NCI-H524 treated with DMSO at 0.1 percent for 48 hours (cell line): ENCODE data around the gene ARHGEF28.

Experiments
- DNase-seq: peaks from one replicate; lab custom pipeline; 2025; lab: John Stamatoyannopoulos, UW

ARHGEF28 gene

DNA sequence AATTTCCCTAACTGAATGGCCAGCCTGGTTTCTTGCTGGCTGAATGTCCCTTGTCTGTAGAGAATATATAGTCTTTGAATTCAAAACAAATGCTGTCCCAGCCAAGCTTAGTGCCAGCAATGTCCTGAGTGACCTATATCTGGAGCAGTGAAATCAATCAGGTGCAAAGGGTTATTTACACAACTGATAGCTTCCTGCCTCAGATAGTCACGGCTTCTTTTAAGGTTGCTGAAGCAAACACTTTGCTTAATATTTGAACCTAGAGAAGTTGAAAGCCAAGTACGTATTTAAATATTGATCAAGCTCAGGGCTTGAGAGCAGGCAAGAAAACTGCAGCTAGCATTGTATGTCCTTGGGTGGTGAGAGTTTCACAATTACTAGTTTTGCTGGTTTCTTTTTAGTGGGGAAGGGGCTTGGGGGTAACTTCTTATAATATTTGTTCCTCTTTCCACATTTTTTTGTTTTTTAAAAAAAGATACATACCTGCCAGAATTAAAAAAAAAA lies 2.0 kb upstream of the ARHGEF28 start:
- DNase-seq: no peak

DNA sequence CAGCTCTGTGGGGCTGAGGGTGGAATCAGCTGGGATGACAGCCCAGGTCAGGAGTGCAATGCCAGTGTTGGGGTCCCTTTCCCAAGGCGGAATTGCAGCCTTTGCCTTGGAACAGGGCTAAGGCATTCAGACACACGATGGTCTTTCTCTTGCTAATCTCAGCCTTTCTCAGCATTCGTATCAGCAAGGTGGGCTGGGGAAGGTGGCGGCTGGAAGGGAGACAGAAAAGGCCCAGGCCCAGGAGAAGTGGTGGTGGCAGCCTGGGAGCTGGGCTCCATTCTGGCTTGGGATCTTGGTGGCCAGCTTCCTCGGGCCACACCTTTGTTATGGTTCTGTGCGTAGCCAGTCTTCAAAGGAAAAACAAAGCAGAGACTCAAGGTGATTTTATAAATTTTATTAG lies 1.1 kb upstream of the ARHGEF28 start:
- no peak for DNase-seq

DNA sequence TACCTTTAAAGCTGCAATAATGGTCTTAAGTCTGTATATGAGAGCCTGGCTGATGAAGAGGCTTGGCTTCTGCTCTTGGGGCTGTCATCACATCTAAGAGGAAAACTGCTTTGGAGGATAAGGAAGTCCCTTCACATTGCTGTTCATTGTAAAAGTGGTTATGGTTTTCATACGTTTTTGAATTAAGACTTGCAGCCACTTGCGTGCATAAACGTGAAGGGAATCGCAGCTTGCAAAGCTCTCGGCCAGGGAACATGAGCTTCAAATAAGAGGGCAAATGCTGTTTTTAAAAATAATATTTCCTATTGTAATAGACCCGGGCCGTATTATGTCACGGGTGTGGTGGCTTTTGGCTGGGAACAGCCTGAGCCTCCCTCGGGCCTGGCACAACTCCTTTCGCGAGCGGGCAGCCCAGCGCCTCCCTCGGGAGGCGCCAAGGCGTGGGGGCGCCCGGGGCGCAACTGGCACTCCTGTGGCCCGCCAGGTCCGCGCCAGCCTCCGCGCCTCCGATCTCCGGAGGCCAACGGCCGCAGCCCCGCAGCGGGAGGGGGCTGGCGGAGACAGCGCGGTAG lies 538 bp upstream of the ARHGEF28 start:
- no peak for DNase-seq

DNA sequence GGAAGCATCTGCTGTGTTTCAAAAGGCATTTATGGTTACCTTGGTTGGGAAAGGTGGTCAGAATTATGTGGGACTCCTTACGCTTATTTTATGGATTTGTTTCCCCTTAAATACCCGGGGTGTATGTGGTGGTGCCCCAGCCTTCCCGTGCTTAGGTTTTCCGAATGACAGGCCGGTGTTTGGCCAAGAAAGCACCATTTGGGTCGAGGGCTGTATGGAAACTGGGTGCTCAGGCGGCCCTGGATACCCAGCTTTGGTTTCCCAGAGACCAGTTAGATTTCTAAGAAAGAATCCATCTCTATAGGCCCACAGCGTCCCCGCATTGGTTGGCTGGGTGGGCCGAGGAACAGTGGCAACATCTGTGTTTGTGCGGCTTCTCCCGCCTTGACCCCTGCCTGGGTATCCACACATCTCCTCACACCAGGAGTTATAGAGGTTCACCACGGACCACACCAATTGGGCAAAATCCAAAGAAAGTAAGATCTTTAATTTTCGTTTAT lies 868 bp downstream of the ARHGEF28 start:
- DNase-seq: no peak

DNA sequence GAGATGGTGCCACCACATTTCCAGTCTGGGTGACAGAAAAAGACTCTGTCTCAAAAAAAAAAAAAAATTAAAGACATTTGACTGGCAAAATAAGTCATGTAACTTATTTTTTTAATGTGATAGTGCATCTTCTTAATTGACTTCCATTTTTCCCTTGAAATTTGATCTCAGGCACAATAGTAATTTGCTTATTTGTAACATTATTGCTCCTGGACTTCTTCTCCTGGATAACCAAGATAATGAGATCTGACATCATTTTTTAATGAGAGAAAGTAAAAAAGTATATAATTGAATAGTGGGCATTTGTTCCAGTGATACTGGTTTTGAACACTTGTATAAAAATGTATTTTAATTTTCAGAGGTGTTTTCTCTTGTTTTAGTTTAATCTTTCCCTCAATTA lies 3.5 kb downstream of the ARHGEF28 start:
- DNase-seq: no peak

DNA sequence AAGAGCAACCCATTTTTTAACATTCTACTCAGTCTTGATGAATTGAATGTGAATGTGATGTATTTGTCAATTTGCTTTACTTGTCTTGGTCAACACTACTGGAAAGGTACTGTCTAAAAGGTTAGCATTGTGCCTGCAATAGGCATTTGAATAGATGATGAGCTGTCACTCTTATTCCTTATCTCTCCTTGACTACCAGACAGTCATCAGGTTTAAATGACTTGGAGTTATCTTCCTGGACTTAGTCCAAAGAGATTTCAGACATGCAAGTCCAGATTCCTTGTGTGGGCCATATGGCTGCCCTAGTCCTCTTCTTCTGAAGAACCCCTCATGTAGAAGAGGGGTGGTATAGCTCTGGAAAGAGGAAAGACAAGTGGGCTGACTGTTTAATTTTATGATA lies 4.8 kb downstream of the ARHGEF28 start:
- DNase-seq: no peak

DNA sequence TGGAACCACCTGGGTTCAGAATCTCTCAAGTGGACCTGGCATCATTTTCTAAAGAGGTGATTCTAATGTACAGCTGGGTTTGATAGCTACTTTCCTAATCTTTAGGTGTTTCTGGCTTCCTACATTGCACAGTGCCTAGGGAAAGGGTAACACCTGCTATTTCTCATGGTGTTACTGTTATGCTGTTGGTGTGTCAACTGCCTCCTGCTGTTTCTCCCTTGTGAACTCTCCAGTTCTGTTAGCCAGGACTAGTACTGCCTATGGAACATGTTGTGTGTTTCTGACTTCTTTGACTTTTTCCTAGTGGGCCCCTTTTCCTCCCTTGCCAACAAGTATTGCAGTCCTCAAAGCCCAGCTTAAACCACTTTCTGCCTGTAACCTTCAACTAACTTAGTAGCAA lies 5.5 kb downstream of the ARHGEF28 start:
- DNase-seq: no peak

DNA sequence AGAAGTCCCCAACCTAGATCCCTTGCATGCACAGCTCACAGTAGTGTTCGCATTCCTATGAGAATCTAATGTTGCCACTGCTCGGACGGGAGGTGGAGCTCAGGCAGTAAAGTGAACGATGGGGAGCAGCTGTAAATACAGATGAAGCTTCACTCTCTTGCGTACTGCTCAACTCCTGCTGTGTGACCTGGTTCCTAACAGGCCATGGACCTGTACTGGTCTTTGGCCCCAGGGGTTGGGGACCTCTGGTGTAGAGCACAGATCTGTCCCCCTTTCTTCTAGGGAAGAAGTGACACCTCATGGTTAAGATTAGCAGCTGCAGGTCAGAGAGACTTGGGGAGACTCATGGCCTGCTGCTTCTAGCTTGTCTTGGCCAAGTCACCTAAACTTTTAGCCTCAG lies 7.1 kb downstream of the ARHGEF28 start:
- no peak for DNase-seq

DNA sequence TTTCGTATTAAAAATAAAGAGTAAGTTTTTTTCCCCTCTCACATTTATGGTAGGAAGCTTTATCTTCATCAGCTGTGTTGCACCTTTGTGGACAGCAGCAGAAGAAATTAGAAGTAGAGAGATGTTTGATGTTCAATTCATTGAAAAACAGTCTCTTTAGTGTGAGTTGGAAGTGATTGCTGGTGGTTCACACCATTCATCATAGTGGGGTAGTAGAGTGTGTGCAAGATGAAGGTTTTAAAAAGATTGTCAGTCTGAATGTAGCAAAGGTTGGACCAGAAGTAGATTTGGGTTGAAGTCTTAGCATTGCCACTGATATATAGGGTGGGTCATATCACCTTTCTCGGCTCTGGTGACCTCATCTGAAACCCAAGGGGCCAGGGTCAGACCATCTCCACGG lies 10.4 kb downstream of the ARHGEF28 start:
- DNase-seq: no peak

DNA sequence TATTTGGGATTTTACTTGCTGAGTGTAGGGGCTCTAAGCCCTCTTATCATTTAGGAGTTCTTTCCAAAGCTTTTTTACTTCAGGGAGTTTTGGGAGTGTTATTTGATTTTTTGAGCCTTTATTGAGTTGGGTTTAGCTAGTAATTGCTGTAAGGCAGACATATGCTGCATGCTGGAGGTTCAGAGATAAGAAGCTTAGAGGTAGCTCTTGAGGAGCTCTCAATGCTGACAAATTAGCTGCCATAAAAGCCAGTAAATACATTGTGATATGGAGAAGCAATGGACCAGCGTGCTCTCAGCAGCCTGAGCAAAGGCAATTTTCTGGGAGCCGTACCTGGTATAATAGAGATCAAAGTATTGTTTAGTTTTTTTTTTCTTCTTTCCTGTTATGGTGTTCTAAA lies 11.6 kb downstream of the ARHGEF28 start:
- DNase-seq: peak; percentile 90

DNA sequence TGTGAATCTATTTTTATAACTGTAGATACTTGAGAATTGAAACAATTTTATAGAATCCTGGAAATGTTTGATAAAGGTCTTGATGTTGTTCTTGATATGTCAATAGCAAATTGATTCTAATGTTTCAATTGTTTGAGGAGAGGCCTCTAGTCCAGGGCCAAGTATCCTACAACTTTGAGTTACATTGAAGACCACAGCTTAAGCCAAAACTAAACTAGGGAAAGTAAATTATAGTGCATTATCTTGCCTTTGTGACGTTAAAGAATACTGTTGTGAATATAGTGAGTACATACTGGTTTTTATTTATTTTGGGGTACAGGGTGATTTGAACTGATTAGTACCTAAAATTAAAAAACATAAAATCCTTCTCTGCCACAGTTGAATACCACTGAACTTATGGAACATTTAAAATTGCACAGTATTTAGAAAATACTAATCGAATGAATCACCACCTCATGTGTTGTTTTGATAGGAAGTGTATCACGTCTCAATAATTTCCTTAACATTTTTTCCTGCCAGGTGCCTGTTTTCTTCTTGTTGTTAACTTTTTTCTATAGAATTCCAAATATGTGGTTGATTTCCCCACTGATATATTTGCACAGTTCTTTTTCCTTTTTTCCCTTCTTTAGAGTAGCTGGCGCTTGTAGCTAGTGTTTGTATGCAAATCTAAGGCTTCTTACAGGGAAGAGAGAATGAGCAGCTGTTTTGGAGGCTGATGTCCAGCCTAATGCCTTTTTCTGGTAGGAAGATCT lies 12.5 kb downstream of the ARHGEF28 start:
- DNase-seq: no peak

DNA sequence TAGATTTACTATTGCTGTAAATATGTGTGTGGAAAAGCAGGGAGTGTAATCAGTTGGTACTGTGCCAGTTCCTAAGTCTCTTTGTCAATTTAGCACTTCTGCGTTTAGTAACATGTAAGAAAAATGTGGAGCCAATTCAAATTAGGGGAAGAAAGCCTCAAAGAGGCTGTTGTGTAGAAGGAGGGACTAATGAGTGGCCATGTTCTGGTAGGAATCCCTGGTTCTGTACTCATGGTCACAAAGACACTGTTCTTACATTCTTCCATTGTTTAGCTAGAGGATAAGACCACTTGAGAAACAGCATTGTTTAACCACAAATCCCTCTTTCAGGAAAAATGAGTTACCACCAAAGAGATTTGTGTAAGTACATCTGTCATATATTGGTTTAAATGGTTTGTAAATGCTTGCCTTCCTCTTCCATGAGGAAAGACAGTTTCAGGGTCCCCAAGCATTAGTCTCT lies 14.9 kb downstream of the ARHGEF28 start:
- peak; percentile 28 for DNase-seq

DNA sequence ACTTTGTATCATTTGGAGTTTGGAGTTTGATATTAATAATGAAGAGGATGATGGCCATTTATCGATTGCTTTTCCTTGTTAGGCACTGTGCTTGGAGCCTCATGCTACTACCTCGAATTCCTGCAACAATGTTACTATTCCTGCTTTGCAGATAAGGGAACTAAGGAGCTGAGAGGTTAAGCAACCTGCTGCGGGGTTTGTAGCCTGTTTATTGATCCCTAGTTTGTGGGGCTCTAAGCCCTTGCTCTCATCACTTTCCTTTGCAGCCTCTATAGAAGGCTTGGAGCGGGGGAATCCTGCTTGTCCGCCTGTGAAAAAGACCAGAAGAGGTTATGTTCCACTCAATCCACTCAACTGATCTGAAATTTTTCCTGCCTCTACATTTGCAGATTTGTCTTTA lies 15.8 kb downstream of the ARHGEF28 start:
- DNase-seq: no peak

DNA sequence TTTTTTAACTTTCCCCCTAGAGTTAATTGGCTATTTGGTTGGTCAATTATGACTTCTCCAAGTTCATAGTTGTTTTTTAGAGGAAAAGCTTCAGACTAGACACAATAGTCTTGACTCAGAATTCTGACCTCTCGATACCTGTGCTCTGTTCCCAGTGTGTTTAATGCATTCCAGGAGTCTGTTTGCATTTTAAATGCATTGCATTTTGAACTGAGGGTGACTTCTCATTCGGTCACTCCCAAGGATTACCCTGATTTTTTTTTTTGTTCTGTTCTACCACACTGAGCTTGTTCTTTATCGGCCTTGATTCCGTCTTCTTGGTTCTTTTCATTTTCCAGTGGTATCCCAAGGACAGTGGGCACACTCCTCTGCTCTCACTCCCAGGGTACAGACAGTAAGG lies 16.3 kb downstream of the ARHGEF28 start:
- DNase-seq: no peak

DNA sequence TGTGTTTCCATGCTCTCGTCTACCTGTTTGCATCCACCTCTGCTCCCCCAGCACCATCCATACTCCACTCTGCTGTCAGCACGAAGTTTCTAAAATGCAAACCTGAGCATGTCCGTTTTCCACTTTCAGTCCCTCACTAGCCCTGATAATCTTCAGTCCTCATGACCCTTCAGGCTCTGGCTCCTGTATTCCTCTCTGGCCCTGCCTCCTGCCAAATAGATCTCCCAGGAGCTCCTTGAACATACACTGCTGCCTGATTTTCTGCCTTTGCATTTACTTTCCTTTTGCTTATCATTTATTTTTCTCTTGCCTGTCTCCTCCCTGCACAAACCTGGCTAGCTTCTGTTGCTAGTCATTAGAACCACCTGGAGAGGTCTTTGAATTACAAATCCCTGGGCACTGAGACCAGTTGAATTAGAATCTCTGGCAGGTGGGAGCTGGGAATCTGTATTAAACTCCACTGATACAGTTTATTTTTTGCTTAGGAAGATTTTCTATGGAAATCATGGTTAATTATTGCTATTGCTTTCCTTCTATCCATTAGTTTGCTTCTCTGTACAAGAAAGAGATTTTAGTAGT lies 18.5 kb downstream of the ARHGEF28 start:
- DNase-seq: no peak

DNA sequence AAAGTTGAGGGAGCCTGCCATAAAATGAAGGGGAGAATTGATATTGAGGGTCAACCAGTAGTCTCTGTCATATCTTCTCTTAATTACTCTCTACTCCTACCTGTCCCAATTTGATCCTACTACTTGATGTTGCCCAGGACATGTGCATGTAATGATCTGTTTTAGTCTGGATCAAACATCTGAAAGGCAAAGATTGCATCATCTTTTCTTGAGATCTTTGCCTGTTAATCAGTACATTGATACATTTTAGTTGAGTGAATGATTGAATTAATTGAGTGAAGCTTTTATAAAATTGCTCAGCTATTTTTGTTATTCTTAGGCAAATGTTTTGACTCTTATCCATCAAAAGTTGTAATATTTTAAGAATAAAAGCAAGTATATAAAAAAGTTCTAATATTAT lies 21.7 kb downstream of the ARHGEF28 start:
- DNase-seq: no peak

DNA sequence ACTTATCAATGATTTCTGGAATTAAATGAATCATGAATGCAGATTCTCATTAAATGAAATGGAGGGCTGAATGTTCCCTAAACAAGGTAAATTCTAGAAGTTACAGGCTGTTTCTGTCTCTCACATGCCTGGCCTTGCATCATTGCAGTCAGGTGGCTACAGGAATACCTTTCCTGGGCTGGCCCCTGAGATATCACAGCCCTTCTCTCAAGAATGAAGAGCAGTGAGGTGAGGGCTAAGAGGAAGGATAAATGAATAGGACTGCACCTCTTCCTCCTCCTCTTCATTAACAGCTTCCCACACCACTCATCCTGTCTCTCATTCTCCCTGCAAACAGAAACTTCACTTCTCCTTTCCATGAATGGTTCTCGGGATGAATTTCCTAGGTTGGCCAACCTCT lies 22.5 kb downstream of the ARHGEF28 start:
- DNase-seq: no peak

DNA sequence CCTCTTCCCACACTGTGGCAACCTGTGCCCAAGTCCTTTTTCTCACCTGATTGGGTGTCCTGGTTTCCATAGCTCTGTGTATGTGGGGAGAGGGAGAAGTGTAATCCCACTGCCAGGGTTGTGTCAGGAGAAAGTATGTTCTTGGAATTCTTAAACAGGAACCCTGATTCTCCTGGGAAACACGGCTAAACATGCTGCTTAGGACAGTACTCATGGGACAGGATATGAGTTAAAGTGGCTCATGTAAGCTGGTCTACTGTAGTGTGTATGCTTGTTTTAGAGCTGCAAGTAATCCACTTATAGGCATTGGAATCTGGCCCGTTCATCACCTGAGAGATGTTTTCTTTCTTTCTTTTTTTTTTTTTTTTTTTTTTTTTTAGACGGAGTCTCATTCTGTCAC lies 23.9 kb downstream of the ARHGEF28 start:
- no peak for DNase-seq

DNA sequence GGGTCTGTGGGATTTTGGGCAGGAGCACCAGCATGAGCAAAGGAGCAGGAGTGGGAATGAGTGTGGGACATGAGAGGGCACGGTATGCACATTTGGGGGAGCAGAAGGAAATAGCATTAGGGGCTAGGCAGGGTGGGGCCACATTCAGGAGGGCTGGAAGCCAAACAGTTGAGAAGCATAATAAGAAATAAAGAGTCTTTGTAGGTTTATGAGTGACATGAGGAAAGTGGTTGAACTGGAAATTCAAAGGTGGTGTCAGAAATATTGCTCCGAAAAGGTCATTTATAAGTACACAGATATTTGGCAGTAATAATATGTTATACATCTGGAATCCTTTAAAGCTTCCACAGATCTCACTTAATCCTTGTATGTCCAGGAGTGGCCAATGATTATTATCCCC lies 26.4 kb downstream of the ARHGEF28 start:
- DNase-seq: no peak

DNA sequence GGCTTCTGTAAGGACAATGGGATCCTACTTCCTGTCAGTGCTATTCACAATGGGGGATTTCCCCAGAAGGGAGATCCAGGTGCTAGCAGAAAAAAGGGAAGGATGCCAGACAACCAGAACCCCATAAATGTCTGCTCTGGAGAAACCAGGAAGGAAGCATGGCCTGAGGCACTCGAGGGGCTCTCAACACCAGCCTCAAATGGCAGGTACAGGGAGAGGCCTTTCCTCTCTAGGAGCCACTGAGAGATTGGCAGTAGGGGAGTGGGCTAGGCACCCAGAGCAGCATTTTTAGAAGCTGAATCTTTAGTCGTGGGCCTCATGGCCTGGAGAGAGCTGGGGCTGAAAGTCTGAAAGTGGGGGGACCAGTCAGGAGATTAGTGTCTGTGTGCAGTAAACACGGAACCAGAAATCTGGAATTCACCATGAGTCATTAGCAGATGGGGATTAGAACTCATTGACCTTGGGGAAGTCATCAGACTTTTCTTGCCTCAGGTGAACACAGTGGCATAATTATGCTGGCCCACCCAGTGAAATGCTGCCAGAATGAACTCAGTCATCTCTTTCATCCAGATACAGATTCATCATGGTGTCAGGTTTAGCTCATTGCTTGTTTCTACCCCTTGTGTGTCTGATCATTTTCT lies 28.3 kb downstream of the ARHGEF28 start:
- DNase-seq: peak; percentile 47

DNA sequence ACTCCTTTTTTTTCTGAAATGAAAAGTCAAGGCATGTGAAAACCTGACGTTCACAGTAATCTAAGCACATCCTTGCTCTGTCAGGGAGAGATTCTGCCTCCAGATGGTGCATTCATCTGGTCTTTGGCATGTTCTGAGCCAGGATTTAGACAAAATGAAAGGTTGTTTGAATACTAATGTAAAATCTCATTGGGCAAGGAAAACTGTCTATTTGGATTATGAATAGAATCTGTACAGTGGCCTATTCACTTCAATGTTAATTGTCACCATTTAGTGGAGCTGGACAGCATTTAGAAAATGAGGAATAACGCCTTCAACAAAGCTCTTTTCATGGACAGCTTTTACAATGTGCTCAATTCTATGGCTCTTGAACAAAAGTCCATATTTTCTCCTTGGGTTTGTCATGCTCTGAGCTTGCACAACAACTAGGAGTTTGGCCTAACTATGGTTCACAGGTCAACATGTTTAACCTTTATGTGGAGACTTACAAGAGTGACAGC lies 28.9 kb downstream of the ARHGEF28 start:
- DNase-seq: peak; percentile 48

DNA sequence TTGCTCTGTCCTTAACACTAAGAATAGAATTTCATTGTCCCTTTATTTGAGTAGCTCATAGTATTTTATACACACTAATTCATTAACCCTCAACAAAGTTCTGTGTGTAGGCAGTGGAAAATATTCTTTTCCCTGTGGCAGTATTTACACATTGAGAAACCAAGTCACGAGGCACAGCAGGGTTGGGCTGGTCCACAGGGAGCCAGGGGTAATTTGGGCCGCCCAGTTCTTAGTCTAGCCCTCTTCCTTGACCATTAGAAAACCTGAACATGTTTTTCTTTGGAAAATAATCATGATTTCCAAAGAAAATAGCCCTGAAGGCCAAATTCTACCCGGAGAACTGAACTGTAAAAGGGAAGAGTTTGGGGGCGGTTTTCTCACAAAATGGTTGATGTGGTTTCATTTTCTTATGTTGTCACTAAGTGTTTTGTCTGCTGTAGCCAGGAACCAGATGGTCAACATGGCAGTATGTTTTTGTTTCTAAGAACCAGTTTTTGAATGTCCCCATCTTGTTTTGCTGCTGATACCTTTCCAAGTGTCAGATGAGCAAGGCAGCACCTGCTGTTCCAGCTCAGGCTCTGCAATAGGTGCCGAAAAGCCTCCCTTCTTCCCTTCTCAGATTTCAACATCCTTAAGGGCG lies 29.6 kb downstream of the ARHGEF28 start:
- DNase-seq: peak; percentile 41
